Renal cortical epithelial cell (primary cell): ENCODE data around the gene UBE2R2. TPM values are rescaled to one million over a fixed set of nuclear protein-coding genes. Genes with fewer than 3 reads are reported as not detected.
"Not testable (repeated sequence)": the region's sequence is repeated elsewhere in the genome, so short reads cannot be mapped to it uniquely, and the experiment has no call there.

Experiments
- DNase-seq: peaks from one replicate; pipeline ENCODE4 v3.0.0-alpha.2; 2011; ENCODE audit warnings: low read depth
- total RNA-seq: library from RNA; depleted of rRNA; stranded (reverse); fragments of >200 nt; gene quantifications from 2 replicates; pipeline ENCODE4 v1.2.3, GENCODE V29; 2014

UBE2R2 gene
- total RNA-seq, 1 donor from 2014 or later = 39.7 TPM

DNA sequence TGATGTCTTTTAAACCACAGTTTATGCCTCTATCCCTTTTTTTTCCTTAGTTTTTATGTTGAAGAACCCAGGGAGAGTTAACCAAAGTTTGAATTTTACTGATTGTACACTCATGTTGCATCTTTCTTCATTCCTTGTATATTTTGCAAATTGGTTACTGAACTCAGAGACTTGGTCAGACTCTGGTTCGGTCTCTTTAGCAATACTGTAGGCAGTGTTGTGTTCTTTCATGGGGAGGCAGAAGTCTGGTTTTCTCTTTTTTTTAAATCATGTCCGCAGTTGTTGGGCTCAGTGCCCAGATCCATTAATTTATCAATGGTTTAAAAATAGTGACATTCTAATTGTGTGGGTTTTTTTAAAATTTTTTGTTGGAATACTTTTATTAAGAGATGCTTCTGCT lies 23.4 kb downstream of the UBE2R2 start:
- no peak for DNase-seq

GRCh38 chr9:33843312-33843961 lies 26.5 kb downstream of the UBE2R2 start:
- no peak for DNase-seq

DNA sequence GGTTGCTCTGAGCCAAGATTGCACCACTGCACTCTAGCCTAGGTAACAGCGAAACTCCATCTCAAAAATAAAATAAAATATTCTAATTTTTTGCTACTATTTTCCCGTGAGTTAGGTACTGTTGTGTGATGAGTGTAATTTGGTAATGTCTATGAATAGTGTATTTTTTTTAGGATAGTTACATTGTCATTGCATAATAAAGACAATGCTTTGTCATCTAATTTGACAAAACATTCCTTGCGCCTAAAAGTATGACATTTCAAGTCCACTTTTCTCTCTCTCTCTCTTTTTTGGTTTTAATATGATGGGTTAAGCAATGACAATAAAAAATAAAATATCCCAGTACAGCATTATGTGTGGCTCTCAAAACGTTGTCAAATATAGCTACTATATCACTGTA lies 29.3 kb downstream of the UBE2R2 start:
- no peak for DNase-seq

DNA sequence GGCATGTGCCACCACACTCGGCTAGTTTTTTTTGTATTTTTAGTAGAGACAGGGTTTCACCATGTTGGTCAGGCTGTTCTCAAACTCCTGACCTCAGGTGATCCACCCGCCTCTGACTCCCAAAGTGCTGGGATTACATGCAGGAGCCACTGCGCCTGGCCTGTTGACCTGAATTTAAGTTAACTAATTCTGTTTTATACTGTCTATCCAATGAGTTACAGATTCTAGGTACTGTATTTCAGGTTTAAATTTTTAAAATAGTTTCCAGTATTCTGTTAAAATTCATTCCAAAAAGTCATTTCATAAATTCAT lies 30.9 kb downstream of the UBE2R2 start:
- DNase-seq = not testable (repeated sequence)

DNA sequence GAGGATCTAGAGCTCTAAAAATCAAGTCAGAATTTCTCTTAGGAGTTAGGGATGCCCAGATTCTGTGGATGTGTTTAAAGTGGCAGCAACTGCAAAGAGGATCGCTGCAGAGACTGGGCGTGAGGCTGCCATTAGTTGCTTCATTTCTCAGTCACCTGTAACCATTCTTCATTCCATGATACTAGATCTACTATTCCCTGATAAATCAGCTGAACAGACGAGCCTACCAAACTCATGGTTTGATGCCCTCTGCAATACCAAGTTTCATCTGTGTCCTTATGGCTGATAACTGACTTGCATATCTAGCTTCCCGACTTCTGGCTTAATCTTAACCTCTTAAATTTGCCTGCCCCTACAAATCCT lies 33.3 kb downstream of the UBE2R2 start:
- DNase-seq = no peak

GRCh38 chr9:33850677-33851076 lies 33.7 kb downstream of the UBE2R2 start:
- no peak for DNase-seq

DNA sequence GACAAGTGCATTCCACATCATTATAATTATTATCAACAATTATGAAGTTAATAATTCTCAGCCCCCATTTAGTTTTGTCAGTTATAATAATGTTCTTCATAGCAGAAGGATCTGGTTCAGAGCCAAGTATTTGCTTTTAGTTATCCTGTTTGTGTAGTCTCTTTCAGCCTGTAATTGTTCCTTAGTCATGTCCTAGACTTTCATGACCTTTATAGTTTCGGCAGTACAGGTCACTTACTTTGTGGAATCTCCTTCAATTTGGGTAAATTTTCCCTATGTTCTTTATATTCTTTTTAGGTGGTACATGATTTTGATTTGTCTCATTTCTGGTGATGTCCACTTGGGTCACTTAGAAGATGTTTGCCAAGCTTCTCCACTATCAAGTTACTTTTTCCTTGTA lies 34.3 kb downstream of the UBE2R2 start:
- DNase-seq = peak; percentile 38

- DNase-seq = peak; percentile 61
Measured at GRCh38 chr9:33852216-33852826, 35.4 kb downstream of the UBE2R2 start.

- DNase-seq = peak; percentile 62
Measured at GRCh38 chr9:33856247-33856646, 39.3 kb downstream of the UBE2R2 start.

- peak; percentile 45 for DNase-seq
Measured at GRCh38 chr9:33858423-33858822, 41.5 kb downstream of the UBE2R2 start.

DNA sequence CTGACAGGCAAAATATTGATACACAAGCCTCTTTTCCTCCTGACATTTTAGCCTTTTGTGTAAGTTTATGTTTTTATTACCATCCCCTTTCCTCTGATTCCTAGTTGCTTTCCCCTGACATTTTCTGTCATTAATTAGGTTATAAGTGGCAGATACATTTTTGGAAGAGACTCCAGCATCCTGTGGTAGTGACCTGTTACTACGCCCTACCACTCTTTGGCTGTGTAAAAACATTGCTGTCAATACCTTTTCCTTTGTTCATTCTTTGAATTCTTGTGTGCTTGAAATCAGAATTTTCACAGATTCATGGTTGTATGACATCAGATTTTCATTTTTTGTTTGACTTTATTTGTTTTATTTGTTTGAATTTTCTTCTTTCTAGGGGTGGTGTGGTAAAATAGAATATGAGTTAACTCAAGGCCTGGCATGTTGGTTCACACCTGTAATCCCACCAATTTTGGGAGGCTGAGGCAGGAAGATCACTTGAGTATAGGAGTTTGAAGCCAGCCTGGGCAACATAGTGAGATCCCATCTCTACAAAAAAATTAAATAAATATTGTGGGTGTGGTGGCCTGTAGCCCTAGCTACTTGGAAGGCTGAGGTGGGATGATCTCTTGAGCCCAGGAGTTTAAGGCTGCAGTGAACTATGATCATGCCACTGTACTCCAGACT lies 43.4 kb downstream of the UBE2R2 start:
- no peak for DNase-seq

- DNase-seq = no peak
Measured at GRCh38 chr9:33861917-33862453, 45.0 kb downstream of the UBE2R2 start.

DNA sequence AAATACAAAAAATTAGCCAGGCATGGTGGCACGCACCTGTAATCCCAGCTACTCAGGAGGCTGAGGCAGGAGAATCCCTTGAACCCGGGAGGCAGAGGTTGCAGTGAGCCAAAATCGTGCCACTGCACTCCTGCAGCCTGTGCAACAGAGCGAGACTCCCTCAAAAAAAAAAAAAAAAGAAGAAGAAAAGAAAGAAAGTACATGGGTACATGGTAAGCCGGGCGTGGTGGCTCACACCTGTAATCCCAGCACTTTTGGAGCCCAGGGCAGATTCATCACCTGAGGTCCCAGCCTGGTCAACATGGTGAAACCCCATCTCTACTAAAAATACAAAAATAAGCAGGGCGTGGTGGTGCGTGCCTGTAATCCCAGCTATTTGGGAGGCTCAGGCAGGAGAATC lies 46.1 kb downstream of the UBE2R2 start:
- DNase-seq = not testable (repeated sequence)

GRCh38 chr9:33867747-33868439 lies 50.9 kb downstream of the UBE2R2 start:
- no peak for DNase-seq

- DNase-seq = peak; percentile 25
Measured at GRCh38 chr9:33868440-33868973, 51.5 kb downstream of the UBE2R2 start.

GRCh38 chr9:33869243-33869642 lies 52.3 kb downstream of the UBE2R2 start:
- DNase-seq = not testable (repeated sequence)

DNA sequence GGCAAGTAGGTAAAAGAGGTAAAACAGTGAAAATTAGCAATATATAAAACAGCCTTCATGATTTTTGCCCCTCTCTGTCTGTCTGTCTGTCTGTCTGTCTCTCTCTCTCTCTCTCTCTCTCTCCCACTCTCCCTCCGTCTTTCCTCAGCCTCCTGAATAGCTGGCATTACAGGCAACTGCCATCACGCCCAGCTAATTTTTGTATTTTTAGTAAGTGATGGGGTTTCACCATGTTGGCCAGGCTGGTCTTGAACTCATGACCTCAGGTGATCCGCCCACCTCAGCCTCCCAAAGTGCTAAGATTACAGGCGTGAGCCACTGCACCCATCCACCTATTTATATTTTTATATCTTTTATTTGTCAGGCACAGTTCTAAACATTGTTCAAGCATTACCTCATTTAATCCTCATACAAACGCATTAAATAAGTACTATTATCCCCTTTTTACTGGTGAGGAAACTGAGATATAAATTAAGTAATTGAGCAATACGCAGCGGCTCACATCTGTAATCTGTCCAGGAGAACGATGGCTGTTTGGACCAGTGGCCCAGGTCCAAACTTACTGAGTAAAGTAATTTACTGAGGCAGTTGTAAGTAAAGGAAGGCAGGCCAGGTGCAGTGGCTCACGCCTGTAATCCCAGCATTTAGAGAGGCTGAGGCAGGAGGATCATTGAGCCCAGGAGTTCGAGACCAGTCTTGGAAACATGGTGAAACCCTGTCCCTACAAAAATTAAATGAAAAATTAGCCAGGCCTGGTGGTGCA lies 60.9 kb downstream of the UBE2R2 start:
- no peak for DNase-seq

DNA sequence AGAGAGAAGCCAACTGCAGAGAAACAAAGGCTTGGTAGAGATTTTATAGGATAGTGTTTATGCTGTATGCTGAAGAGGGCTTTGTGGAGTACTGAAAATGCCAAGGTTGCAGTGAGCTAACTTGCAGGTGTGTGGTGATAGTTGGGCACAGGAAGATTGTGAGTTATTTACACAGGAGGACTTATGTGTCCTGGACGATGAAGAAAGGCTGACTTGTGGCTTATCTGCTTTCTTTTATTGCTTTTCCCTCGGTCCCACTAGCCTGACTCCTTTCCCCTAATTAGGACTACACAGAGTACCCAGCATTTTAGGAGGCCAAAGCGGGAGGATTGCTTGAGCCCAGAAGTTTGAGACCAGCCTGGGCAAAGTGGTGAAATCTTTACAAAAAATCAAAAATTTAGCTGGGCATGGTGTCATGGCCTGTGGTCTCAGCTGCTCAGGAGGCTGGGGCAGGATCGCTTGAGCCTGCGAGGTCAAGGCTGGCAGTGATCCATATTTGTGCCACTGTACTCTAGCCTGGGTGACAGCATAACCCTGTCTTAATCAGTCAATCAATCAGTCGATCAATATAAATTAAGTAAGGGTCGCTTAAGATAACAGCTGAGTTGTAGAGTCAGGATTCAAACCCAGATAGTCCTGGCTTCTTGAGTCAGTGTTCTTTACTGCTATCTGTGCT lies 61.9 kb downstream of the UBE2R2 start:
- DNase-seq = no peak

GRCh38 chr9:33880211-33881089 lies 63.5 kb downstream of the UBE2R2 start:
- DNase-seq = no peak

DNA sequence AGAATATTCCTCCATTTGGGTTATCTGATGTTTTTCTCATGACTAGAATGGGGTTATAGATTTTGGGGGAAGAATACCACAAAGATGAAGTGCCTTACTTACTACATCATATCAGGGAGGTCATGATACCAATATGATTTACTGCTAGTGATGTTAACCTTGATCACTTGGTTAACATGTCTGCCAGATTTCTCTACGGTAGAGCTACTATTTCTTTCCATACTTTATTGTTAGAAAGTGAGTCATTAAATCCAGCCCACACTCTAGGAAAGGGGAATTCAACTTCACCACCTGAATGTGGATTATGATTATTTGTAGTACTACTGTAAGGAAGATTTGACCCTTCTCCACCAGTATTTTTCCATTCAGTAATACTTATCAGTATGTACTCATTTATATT lies 64.7 kb downstream of the UBE2R2 start:
- peak; percentile 36 for DNase-seq
